Stomach (tissue), 4 donors: Measurements from ENCODE around the gene DYRK1A.

ENCODE experiments used
- CTCF ChIP-seq, 7 experiments: fragments of 450-650 bp in 4 of 7; fragments of 200-600 bp in 3 of 7; sonication (generic) in 3 of 7; IDR thresholded peaks; one replicate each; pipeline ENCODE4 v1.5.1; 2016 to 2019; ENCODE audit warnings: antibody characterized with exemption in 7 of 7, control low read depth in 2 of 7, mild to moderate bottlenecking in 1 of 7
- EP300 ChIP-seq: sonication (generic); formaldehyde crosslinking; IDR thresholded peaks from one replicate; pipeline ENCODE4 v1.6.1; 2017; ENCODE audit warnings: antibody characterized with exemption
- POLR2A ChIP-seq, 4 donors: fragments of 450-650 bp; IDR thresholded peaks; one replicate each; pipeline ENCODE4 v1.6.1; 2016; ENCODE audit warnings: antibody characterized with exemption in 4 of 4, control low read depth in 2 of 4, mild to moderate bottlenecking in 1 of 4, moderate library complexity in 1 of 4

- TF ChIP-seq CTCF (IDR thresholded peaks at IDR 0.05) = no peak
- no peak for TF ChIP-seq POLR2A (IDR thresholded peaks at IDR 0.05)
- no peak for TF ChIP-seq EP300
Measured at GRCh38 chr21:37483776-37484175, 117.2 kb downstream of the DYRK1A start.
